ENCODE data around the gene MITF. TPM values are rescaled to one million over a fixed set of nuclear protein-coding genes. Genes with fewer than 3 reads are reported as not detected.

MITF gene
- total and polyA plus RNA-seq, 2 of the 4 experiments (the other 2 are of a cell fraction) = 6.5 to 16.7 TPM

DNA sequence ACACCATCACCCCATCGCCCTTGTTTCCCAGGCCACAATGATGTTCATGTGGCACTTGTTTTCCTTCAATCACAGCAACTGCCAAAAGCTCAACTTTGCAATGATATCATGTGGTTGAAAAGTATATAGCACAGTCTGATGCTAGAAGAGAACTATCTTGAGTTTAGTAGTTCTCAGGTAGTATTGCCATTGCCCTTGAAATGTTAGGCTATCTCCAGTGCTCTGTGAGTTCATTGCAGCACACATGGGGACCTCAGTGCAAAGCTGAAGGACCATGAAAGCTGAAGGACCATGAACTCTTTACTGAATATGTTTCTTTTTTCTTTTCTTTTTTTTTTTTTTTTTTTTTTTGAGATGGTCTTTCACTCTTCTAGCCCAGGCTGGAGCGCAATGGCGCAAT lies 224.4 kb downstream of the MITF start:
- Histone ChIP-seq H4K91ac (ENCODE audit: insufficient read depth, low read depth, low read length) (no peak overlapping the region), H3K4me1 (ENCODE audit: control insufficient read depth, insufficient read depth, low read length) (no peaks in the 10 kb centered on the region), H2AK9ac (replicated peaks; ENCODE audit: low read depth, low read length, poor library complexity) (no peak overlapping the region), H3K79me1 (ENCODE audit: low read depth in 1 of 2, low read length in 2 of 2) (no peaks in the 10 kb centered on the region), H2AFZ (replicated peaks; ENCODE audit: low read length, poor library complexity) (no peak overlapping the region), H3K14ac (replicated peaks; ENCODE audit: low read depth, low read length) (no peak overlapping the region), H4K20me1 (ENCODE audit: insufficient read depth, low read length) (no peaks in the 10 kb centered on the region), H2BK15ac (ENCODE audit: low read depth, low read length) (no peak overlapping the region), H3K56ac (ENCODE audit: extremely low read depth, insufficient read depth, low read length) (no peak overlapping the region), H3K23ac (ENCODE audit: low read depth, low read length) (no peak overlapping the region), H3K27ac (ENCODE audit: insufficient read depth, low read length) (no peak overlapping the region), H3K36me3 (ENCODE audit: control insufficient read depth, insufficient read depth, low read length) (peaks cover 22% of the 10 kb centered on the region), H3K9me3 (ENCODE audit: control insufficient read depth, insufficient read depth, low read length) (no peaks in the 10 kb centered on the region), H4K8ac (ENCODE audit: low read depth in 2 of 2, low read length in 2 of 2) (no peak overlapping the region), H3K4me3 (ENCODE audit: insufficient read depth, low read depth, low read length) (no peak overlapping the region), H4K5ac (ENCODE audit: low read depth, low read length) (no peak overlapping the region), H3K9me1 (ENCODE audit: insufficient read depth, low read length) (peaks cover 3% of the 10 kb centered on the region; the same call in 1 of the 2 replicates), H3K18ac (ENCODE audit: low read depth, low read length) (no peak overlapping the region), H2BK5ac (ENCODE audit: low read depth, low read length, poor library complexity, severe bottlenecking) (no peak overlapping the region), H3K9ac (ENCODE audit: low read depth, low read length) (no peak overlapping the region), H2BK120ac (ENCODE audit: low read depth, low read length) (no peak overlapping the region), H3K27me3 (ENCODE audit: control insufficient read depth, insufficient read depth, low read length) (no peaks in the 10 kb centered on the region), H2AK5ac (ENCODE audit: low read depth, low read length) (no peak overlapping the region), H3K4ac (ENCODE audit: low read depth, low read length) (no peak overlapping the region), H2BK20ac (ENCODE audit: low read depth, low read length) (no peak overlapping the region), H3K4me2 (ENCODE audit: low read depth, low read length) (no peak overlapping the region)
- ChIA-PET POLR2A (ENCODE audit: unreplicated experiment) (no interaction called here), CTCF (no interaction called here)
- intact Hi-C loops (cut with micrococcal nuclease) (no loop called here), dilution Hi-C loops (cut with HindIII; ENCODE audit: low sequenced_read_pairs, unreplicated experiment) (no loop called here), in situ Hi-C loops (cut with MboI; ENCODE audit: low sequenced_read_pairs) (loop anchor here (25.0 kb wide), 1 partner anchor 801 kb away; no protein-coding TSS in a partner anchor)
- DNase-seq = no peak
- no TSS peak for BruUV-seq (replicated peaks)
- WGBS, 2 experiments (ENCODE audit: extremely low coverage in 2 of 2, insufficient read length in 1 of 2) = no CpG with 5 or more reads among the region's 3 CpGs
- TF ChIP-seq CEBPB (IDR thresholded peaks at IDR 0.05; ENCODE audit: low read depth, low read length) (no peak), ELK1 (IDR thresholded peaks at IDR 0.05; ENCODE audit: borderline replicate concordance, low read depth, low read length) (no peak), USF2 (IDR thresholded peaks at IDR 0.05; ENCODE audit: low read depth, low read length) (no peak), RCOR1 (IDR thresholded peaks at IDR 0.05; ENCODE audit: insufficient replicate concordance, low read length) (no peak), RFX5 (IDR thresholded peaks at IDR 0.05; ENCODE audit: low read depth, low read length) (no peak), MAZ (IDR thresholded peaks at IDR 0.05; ENCODE audit: borderline replicate concordance, low read depth, low read length) (no peak), RAD21 (IDR thresholded peaks at IDR 0.05; ENCODE audit: low read length) (no peak), SMC3 (IDR thresholded peaks at IDR 0.05; ENCODE audit: low read depth, low read length) (no peak), NFE2L2 (IDR thresholded peaks at IDR 0.05; ENCODE audit: low read depth, low read length) (no peak)
- ATAC-seq (ENCODE audit: low read depth) = no peak

Measured in IMR-90 (cell line).